ENCODE measurements around the gene ABCC1. TPM values are rescaled to one million over a fixed set of nuclear protein-coding genes. Genes with fewer than 3 reads are reported as not detected.

ABCC1 gene
- total RNA-seq, 4 donors from 2014 or later, result 24.3 to 32.2 (median 25.7) TPM

- Histone ChIP-seq H3K27ac (no peak overlapping the region), H3K27me3 (no peaks in the 10 kb centered on the region)
These were observed 112.9 kb downstream of the ABCC1 start for GRCh38 chr16:16062023-16062937.

GRCh38 chr16:16063683-16064082 is 114.3 kb downstream of the ABCC1 start:
- H3K27me3 ChIP-seq, result no peaks in the 10 kb centered on the region
- peaks cover 0 to 64% (median 0%) of the 10 kb centered on the region in 3 donors for H3K36me3 ChIP-seq
- no peak for DNase-seq (ENCODE audit: low spot score in 2 of 2)
- no peak overlapping the region for H3K4me3 ChIP-seq
- no peaks in the 10 kb centered on the region for H3K4me1 ChIP-seq
- H3K9me3 ChIP-seq, result no peaks in the 10 kb centered on the region
- H3K27ac ChIP-seq, result no peak overlapping the region
- WGBS, 2 donors, result 85 to 90% methylated on average over 2 of the region's 2 CpGs
- TF ChIP-seq CTCF (IDR thresholded peaks at IDR 0.05), result no peak
- no peak for TF ChIP-seq EP300 (IDR thresholded peaks at IDR 0.05)
- TF ChIP-seq POLR2A (IDR thresholded peaks at IDR 0.05), result no peak

More at GRCh38 chr16:16062023-16062937, 112.9 kb downstream of the ABCC1 start:
- no peak for DNase-seq (ENCODE audit: low spot score in 2 of 2)
- no peak overlapping the region for H3K4me3 ChIP-seq
- no peaks in the 10 kb centered on the region for H3K9me3 ChIP-seq
- H3K4me1 ChIP-seq, result no peaks in the 10 kb centered on the region
- H3K36me3 ChIP-seq, result peaks cover 0 to 62% (median 0%) of the 10 kb centered on the region in 3 donors
- TF ChIP-seq EP300 (IDR thresholded peaks at IDR 0.05) (no peak), POLR2A (IDR thresholded peaks at IDR 0.05) (no peak), CTCF (IDR thresholded peaks at IDR 0.05) (no peak)
- 73 to 81% methylated on average over 16 of the region's 16 CpGs for WGBS, 2 donors

GRCh38 chr16:16064874-16065384 is 115.5 kb downstream of the ABCC1 start:
- H3K4me1 ChIP-seq, result no peaks in the 10 kb centered on the region
- DNase-seq (ENCODE audit: low spot score in 2 of 2), result no peak
- H3K27me3 ChIP-seq, result no peaks in the 10 kb centered on the region
- no peak for TF ChIP-seq EP300 (IDR thresholded peaks at IDR 0.05)
- no peak for TF ChIP-seq POLR2A (IDR thresholded peaks at IDR 0.05)
- H3K9me3 ChIP-seq, result no peaks in the 10 kb centered on the region
- H3K4me3 ChIP-seq, result no peak overlapping the region
- H3K27ac ChIP-seq, result no peak overlapping the region
- peaks cover 0 to 52% (median 0%) of the 10 kb centered on the region in 3 donors for H3K36me3 ChIP-seq
- WGBS, 2 donors, result 96 to 97% methylated on average over 4 of the region's 4 CpGs

- 80 to 82% methylated on average over 13 of the region's 13 CpGs for WGBS, 2 donors
- H3K27ac ChIP-seq, result no peak overlapping the region
- TF ChIP-seq POLR2A (IDR thresholded peaks at IDR 0.05), result no peak
- no peak for TF ChIP-seq EP300 (IDR thresholded peaks at IDR 0.05)
- TF ChIP-seq CTCF (IDR thresholded peaks at IDR 0.05), result no peak
- peaks cover 0 to 11% (median 2%) of the 10 kb centered on the region in 4 donors for H3K4me1 ChIP-seq
- no peaks in the 10 kb centered on the region for H3K9me3 ChIP-seq
- H3K27me3 ChIP-seq, result no peaks in the 10 kb centered on the region
- H3K36me3 ChIP-seq, result peaks cover 0 to 46% (median 0%) of the 10 kb centered on the region in 3 donors
- H3K4me3 ChIP-seq, result no peak overlapping the region
- no peak for DNase-seq (ENCODE audit: low spot score in 2 of 2)
These were observed 117.7 kb downstream of the ABCC1 start for GRCh38 chr16:16067127-16067526.

- H3K27me3 ChIP-seq, result no peaks in the 10 kb centered on the region
- H3K4me1 ChIP-seq, result peaks cover 0 to 36% (median 3%) of the 10 kb centered on the region in 4 donors
- H3K4me3 ChIP-seq, result no peak overlapping the region
- peaks cover 0 to 58% (median 0%) of the 10 kb centered on the region in 3 donors for H3K36me3 ChIP-seq
- TF ChIP-seq EP300 (IDR thresholded peaks at IDR 0.05) (no peak), CTCF (IDR thresholded peaks at IDR 0.05) (no peak), POLR2A (IDR thresholded peaks at IDR 0.05) (no peak)
- no peak for DNase-seq (ENCODE audit: low spot score in 2 of 2)
- H3K9me3 ChIP-seq, result no peaks in the 10 kb centered on the region
- WGBS, 2 donors, result 52 to 55% methylated on average over 11 of the region's 11 CpGs
- H3K27ac ChIP-seq, result no peak overlapping the region
These were observed 122.3 kb downstream of the ABCC1 start for GRCh38 chr16:16071631-16072244.
